OCI-LY1 (cell line): ENCODE data around the gene SPATA7.

Experiments
- H2AFZ ChIP-seq: fragments of 200-600 bp; sonication (generic), shearing (Covaris generic); 2 replicates; pipeline ENCODE4 v1.6.0; 2014; ENCODE audit warnings: antibody characterized with exemption, mild to moderate bottlenecking, low read length
- H3F3A ChIP-seq: fragments of 200-600 bp; sonication (generic), shearing (Covaris generic); 2 replicates; pipeline ENCODE4 v1.6.0; 2014; ENCODE audit warnings: mild to moderate bottlenecking, antibody characterized with exemption, low read length, moderate library complexity; ENCODE audit not compliant: insufficient read depth
- H3K27ac ChIP-seq: fragments of 200-600 bp; sonication (generic); 2 replicates; pipeline ENCODE4 v1.5.1; 2014; ENCODE audit warnings: low read length, mixed run types, mild to moderate bottlenecking, low read depth; ENCODE audit not compliant: poor library complexity, severe bottlenecking
- H3K27me3 ChIP-seq: fragments of 200-600 bp; sonication (generic); 2 replicates; pipeline ENCODE4 v1.6.0; 2014; ENCODE audit warnings: antibody characterized with exemption, mild to moderate bottlenecking, low read length, moderate library complexity; ENCODE audit not compliant: insufficient read depth
- H3K36me3 ChIP-seq: fragments of 200-600 bp; sonication (generic); 2 replicates; pipeline ENCODE4 v1.6.1; 2014; ENCODE audit warnings: mild to moderate bottlenecking, antibody characterized with exemption, low read length, moderate library complexity, mixed read lengths; ENCODE audit not compliant: insufficient read depth
- H3K4me1 ChIP-seq: fragments of 200-600 bp; sonication (generic); 2 replicates; pipeline ENCODE4 v1.5.1; 2014; ENCODE audit warnings: mild to moderate bottlenecking, low read length, moderate library complexity; ENCODE audit not compliant: insufficient read depth, severe bottlenecking
- H3K4me2 ChIP-seq: fragments of 200-600 bp; sonication (generic), shearing (Covaris generic); 2 replicates; pipeline ENCODE4 v1.6.1; 2014; ENCODE audit warnings: low read length
- H3K4me3 ChIP-seq: fragments of 200-600 bp; sonication (generic); 2 replicates; pipeline ENCODE4 v1.5.1; 2014; ENCODE audit warnings: low read length, low read depth, mild to moderate bottlenecking, mixed read lengths; ENCODE audit not compliant: poor library complexity, severe bottlenecking
- H3K79me2 ChIP-seq: fragments of 200-600 bp; shearing (Covaris generic); 2 replicates; pipeline ENCODE4 v1.6.1; 2016; ENCODE audit warnings: mixed run types, low read length, mixed read lengths; ENCODE audit not compliant: insufficient read depth
- H3K9ac ChIP-seq: fragments of 200-600 bp; sonication (generic), shearing (Covaris generic); 2 replicates; pipeline ENCODE4 v1.6.1; 2014; ENCODE audit warnings: mild to moderate bottlenecking, low read length, mixed read lengths
- H3K9me2 ChIP-seq: fragments of 200-600 bp; sonication (generic), shearing (Covaris generic); 2 replicates; pipeline ENCODE4 v1.6.1; 2014; ENCODE audit warnings: low read depth, mild to moderate bottlenecking, low read length, mixed read lengths
- H3K9me3 ChIP-seq: fragments of 200-600 bp; shearing (Covaris generic); 2 replicates; pipeline ENCODE4 v1.6.1; 2014; ENCODE audit warnings: low read length, mixed read lengths
- H4K20me1 ChIP-seq: fragments of 200-600 bp; sonication (generic), shearing (Covaris generic); 2 replicates; pipeline ENCODE4 v1.6.0; 2016; ENCODE audit warnings: mild to moderate bottlenecking, low read length; ENCODE audit not compliant: insufficient read depth
- CTCF ChIP-seq: fragments of 200-600 bp; sonication (generic), shearing (Covaris generic); IDR thresholded peaks from 2 replicates; pipeline ENCODE4 v1.5.1; 2017; ENCODE audit warnings: mild to moderate bottlenecking, antibody characterized with exemption, low read length, moderate library complexity, mixed read lengths
- EZH2 ChIP-seq: fragments of 200-600 bp; sonication (generic), shearing (Covaris generic); IDR thresholded peaks from 2 replicates; pipeline ENCODE4 v1.8.0; 2017; ENCODE audit warnings: borderline replicate concordance, mixed run types, mild to moderate bottlenecking, antibody characterized with exemption, low read length, moderate library complexity, mixed read lengths

SPATA7 gene

DNA sequence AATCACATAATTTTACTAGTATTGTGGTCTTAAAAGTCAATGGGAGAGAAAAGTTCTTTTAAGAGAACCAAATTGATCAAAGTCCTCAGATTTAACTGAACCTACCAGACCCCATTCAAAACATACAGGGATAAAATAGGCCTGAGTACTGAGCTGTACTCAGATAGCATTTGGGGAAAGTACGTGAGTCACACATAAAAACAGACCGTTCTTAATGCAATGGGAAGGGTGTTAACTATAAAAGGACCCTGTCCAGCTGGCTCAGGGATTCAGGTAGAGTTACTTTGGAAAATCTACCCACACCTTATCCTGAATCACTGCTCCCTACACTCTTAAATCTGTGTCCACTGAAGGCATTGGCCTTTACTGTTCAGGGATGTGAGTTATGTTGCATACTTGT lies 91.4 kb downstream of the SPATA7 start:
- Histone ChIP-seq H3K27me3 (no peaks in the 10 kb centered on the region), H3K79me2 (no peaks in the 10 kb centered on the region), H3F3A (no peaks in the 10 kb centered on the region), H3K4me3 (no peak overlapping the region), H2AFZ (no peak overlapping the region), H3K36me3 (no peaks in the 10 kb centered on the region), H3K9me2 (no peaks in the 10 kb centered on the region), H3K4me2 (no peak overlapping the region), H3K9ac (no peak overlapping the region), H4K20me1 (no peaks in the 10 kb centered on the region), H3K4me1 (no peaks in the 10 kb centered on the region), H3K9me3 (no peaks in the 10 kb centered on the region), H3K27ac (no peak overlapping the region)
- TF ChIP-seq EZH2 (no peak), CTCF (no peak)

DNA sequence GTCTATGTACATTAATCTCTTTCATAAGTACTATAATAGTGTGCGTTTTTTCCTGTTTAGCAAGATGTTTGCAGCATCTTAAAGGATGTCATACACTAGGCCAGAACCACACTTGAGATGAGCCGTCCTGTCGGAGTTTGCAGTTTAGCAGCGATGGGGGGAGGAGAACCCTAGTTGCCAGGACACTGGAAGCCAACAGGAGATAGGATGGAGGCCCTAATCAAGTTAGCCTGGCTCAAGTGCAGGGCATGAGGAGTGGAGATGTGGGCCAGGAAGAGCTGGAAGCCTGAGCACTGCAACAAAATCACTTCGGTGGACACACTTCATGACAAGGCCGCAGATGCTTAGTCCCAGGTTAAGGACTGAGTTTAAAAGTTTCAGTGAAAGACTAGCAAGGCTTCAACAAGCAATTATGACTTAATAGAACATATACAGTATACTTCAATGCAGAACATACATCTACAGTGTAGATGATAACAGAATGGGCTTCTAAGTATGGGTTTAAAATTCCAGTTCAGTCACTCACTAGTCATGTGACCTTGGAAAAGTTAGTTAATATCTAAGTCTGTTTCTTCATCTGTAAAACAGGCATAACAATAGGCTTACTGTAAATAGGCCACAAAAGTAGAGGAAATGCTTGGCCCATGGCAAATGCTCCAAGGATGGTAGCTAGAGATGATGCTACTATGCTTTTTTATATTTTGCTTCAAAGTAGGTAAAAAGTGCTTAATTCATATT lies 92.2 kb downstream of the SPATA7 start:
- Histone ChIP-seq H3F3A (no peaks in the 10 kb centered on the region), H3K27ac (no peak overlapping the region), H3K79me2 (no peaks in the 10 kb centered on the region), H3K9ac (no peak overlapping the region), H2AFZ (no peak overlapping the region), H3K4me1 (no peaks in the 10 kb centered on the region), H3K9me2 (no peaks in the 10 kb centered on the region), H3K4me2 (no peak overlapping the region), H3K9me3 (no peaks in the 10 kb centered on the region), H4K20me1 (no peaks in the 10 kb centered on the region), H3K36me3 (no peaks in the 10 kb centered on the region), H3K27me3 (no peaks in the 10 kb centered on the region), H3K4me3 (no peak overlapping the region)
- TF ChIP-seq CTCF, result no peak
- TF ChIP-seq EZH2, result no peak

GRCh38 chr14:88478931-88479330 lies 93.5 kb downstream of the SPATA7 start:
- H4K20me1 ChIP-seq, result no peaks in the 10 kb centered on the region
- no peak overlapping the region for H3K4me2 ChIP-seq
- H3K4me3 ChIP-seq, result no peak overlapping the region
- no peak for TF ChIP-seq CTCF
- TF ChIP-seq EZH2, result no peak
- H3K4me1 ChIP-seq, result no peaks in the 10 kb centered on the region
- H3K36me3 ChIP-seq, result no peaks in the 10 kb centered on the region
- H3K9ac ChIP-seq, result no peak overlapping the region
- H3K27ac ChIP-seq, result no peak overlapping the region
- no peaks in the 10 kb centered on the region for H3K27me3 ChIP-seq
- no peaks in the 10 kb centered on the region for H3K9me3 ChIP-seq
- H3K9me2 ChIP-seq, result no peaks in the 10 kb centered on the region
- no peak overlapping the region for H2AFZ ChIP-seq
- no peaks in the 10 kb centered on the region for H3K79me2 ChIP-seq
- no peaks in the 10 kb centered on the region for H3F3A ChIP-seq
